ENCODE results near the gene GLOD5.
A peak's percentile ranks its signal among the peaks of the same experiment; 100 is the strongest.

GLOD5 gene

DNA sequence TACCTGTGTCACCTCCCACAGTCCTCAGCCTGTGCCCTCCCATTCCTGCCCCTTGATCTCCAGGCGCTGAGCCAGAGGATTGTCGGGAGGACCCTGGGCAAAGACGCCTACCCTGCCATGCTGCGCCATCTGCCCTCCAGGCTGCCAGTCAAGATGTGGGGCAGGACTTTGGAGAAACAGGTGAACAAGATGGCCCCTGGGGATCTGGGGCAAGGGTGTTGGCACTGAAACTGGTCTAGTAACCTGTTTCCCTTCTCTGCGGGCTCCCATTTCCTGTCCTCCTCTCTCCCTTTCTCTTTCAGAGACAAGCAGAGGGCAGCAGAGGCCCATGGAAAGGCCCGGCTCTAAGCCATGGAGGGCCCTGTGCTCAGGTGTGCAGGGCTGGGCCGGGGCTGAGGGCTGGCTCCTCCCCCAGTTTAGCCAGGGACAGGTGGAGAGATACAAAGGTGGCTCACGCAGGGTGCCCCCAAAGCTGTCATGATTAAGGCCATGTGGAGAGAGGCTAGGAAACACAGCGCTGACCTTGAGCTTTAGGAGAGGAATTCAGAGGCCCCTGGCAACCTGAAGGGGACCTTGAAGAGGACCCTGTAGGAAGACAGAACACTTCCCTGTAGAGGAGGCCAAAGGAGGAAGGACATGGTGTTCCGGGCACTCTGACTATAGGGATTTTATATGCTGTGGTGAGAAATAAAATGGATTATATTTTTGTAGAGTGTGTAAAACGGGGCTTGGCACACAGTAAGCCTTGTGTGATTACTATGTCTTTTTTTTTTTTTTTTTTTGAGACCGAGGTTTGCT, at the start of gene GLOD5:
TSS of gene GLOD5 (plus strand) at position 74 of the 798 bp plus-strand sequence. CDS start at position 118, 44 bp downstream.
- DNase-seq, result peak; percentile 14 to 18

DNA sequence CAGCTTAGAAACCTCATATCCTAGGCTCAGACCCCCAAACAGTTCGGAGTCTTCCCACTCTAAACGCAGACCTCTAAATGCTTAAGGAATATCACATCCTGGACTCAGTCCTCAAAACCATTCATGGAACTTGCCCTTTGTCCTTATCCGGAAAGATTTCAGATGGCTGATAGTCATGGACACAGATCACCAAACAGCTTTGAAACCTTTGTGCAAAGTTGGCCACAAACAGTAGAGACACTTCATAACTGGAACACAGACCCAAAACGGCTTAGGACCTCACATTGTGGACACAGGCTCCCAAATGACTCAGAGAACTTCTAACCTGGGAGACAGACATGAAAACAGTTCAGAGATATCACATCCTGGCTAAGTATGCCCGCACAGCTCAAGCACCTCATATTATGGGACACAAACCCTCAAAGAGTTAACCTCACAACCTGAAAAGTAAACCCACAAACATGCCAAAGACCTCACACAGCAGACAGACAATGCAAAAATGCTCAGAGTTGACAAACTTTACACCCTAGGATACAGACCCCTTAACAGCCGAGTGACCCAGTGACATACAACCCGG, 49.5 kb upstream of the GLOD5 start:
- DNase-seq, result no peak

DNA sequence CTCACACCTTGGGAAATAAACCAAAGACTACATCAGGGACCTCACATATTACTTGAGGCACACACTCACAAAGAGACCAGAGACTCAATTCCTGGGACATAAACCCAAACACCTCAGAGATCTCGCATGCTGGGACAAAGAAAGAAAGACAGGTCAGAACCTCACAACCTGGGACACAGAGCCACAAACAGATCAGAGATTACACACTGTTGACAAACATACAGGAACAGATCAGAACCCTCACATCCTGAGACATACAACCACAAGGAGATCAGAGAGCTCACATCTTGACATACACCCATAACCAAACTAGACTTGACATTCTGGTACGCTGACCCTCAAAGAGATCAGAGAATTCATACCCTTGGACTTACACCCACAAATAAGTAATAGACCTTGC, 47.7 kb upstream of the GLOD5 start:
- no peak for DNase-seq

DNA sequence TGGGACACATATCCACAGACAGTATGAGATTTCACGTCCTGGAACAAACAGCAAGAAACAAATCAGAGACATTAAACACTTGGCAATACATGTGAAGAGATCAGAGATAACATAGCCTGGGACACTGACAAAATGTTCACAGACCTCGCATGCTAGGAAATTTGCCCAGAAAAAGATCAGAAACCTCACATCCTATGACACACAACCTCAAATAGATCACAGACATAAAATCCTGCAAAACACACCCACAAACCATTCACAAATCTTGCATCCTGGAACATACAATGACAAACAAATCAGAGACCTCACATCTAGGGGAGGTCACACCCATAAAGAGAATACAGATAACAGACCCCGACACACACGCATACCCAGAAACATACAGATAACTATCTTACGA, 47.0 kb upstream of the GLOD5 start:
- DNase-seq, result no peak

DNA sequence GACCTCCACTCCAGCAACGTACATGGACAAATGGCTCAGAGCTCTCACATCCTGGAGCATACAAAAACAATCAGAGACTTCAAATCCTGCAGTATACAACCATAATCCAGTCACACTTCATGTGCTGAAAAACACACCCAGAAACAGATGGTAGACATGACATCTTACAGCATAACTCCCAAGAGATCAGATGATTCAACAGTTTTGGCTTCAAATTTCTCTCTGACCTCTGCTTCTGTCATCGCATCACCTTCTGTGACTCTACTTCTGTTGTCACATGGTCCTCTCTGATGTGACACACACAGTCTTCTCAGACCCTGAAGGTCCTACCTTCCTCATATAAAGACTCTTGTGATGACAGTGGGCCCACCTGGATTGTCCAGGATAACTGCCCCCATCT, 46.5 kb upstream of the GLOD5 start:
- DNase-seq, result no peak

DNA sequence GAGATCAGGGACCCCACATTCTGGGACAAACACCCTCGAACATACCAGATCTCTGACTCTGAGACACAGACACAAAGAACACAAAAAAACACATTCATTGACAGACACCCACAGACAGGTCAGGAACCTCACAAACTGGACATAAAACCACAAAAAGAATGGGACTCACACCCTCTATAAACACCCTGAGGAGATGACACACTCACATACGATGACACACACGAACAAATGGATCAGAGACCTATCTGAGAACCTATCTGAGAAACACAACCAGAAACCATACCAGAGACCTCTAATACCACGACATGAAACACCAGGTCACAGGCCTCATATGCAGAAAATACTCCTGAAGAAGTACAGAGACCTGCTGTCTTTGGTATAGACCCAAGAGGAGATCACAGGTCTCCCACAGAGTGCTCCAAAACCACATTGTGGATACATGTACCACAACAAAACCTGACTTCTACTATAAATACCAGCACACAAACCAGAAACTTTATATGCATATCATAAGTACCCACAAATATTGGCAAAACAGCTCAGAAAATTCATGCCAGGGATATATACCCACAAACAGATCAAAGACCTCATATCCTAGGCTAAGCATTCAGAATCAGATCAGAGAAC, 45.6 kb upstream of the GLOD5 start:
- no peak for DNase-seq

DNA sequence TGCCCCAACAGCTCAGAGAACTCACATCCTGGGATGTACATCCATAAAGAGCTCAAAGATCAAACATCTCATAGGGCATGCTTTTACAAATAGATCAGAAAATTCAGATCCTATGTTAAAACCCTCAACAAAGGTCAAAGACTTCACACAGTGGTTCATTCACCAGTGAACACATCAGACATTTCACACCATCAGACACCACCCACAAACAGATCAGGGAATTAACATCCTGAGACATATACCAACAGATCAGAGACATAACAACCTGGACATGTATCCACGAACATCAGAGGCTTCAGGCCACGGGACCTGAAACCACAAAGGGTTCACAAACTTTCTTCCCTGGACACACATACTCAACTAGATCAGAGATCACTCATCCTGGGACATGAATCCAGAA, 41.6 kb upstream of the GLOD5 start:
- no peak for DNase-seq

DNA sequence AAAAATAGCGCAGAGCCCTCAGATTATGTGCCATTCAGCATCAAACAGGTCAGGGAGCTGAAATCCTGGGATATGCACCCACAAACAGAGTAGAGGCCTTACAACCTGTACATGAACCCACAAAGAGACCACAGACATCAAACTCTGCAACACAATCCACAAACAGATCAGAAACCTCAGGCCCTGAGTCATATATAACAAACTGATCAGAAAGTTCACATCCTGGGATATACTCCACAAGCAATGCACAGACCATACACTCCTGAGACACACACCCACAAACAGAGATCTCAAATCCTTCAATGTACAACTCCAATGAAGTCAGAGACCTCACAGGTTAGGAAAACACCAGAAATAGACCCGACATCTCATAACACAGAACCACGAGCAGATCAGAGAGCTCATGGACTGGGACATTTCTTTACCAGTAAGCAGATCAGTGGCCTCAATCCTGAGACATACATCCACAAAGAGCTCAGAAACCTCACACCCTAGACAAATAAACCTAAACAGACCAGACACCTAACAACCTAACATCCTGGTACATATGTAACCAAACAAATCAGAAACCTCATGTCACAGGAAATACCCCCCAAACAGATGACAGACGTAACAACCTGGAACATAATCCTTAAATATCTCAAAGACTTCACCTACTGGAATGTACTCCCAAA, 40.8 kb upstream of the GLOD5 start:
- DNase-seq, result no peak

DNA sequence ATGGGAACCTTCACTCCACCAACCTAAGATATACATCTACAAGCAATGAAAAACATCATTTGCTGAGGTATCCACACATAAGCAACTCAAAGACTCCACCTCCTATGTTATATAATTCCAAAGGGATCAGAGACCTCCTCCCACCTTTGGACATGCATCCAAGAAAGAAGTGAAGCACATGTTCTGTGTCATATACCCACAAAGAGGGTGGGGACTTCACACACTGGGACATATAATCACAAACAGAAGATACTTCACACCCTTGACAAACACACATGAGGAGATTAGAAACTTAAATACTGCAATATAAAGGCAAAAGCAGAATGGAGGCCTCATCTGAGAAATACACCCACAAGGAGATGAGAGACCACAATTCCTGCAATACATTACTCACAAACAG, 39.6 kb upstream of the GLOD5 start:
- DNase-seq, result no peak

DNA sequence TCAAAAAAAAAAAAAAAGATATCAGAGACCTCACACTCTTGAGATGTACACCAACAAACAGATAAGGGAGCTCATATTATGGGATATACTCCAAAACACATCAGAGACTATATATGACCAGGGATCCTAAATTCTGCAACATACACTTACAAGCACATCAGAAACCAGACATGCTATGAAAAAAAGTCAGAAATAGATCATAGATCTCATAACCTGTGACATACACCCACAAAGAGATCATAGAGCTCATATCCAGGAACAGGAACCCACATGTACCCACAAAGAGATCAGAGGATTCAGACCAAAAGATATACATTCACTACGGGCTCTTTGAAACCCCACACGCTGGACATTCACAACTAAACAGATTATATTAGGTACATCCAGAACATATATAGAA, 35.0 kb upstream of the GLOD5 start:
- no peak for DNase-seq

DNA sequence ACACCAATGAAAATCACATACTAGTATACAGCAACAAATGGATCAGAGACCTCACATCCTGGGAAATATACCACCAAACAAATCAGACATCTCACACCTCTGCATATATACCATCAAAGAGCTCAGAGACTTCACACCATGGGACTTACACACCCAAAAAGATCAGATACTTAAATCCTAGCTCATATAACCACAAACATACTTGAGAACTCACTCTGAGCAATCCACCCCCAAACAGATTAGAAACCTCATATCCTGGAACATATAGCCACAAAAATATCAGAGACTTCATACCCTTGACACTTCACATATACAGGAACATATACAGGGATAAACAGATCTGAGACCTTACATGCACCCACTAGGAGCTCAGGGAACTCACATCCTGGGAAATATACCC, 32.9 kb upstream of the GLOD5 start:
- no peak for DNase-seq

DNA sequence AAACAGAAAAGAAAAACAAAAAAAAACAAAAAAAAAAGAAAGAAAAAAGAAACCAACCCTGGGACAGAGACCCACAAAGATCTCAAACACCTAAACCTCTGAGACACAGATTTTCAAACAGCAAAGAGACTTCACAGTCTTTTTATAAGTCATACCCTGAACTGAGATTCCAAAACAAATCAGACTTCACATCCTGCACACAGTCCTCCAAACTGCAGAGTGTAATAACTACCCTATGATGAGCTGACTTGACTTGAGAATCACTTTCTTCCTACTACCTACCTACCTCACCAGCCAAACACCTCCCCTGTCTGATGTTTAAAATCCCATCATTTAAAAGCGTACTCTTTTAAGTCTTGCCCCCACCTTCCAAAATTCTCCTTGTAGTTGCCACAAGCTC, 25.2 kb upstream of the GLOD5 start:
- no peak for DNase-seq

DNA sequence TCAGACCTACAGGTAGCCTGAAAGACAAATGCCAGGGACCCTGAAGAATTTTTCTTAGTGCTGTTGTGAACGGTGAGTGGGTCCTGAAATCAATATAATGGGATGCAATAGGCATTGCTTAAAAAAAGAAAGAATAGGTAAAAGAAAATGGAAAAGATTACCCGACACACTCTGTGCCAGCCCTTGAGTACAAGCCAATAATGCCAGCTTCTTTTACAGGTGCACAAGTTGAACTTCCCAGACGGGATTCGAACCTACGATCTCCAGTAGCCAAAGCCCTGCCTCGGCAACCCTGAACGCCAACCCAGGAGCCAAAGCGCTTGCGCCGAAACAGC, 24.7 kb upstream of the GLOD5 start:
- DNase-seq, result no peak

DNA sequence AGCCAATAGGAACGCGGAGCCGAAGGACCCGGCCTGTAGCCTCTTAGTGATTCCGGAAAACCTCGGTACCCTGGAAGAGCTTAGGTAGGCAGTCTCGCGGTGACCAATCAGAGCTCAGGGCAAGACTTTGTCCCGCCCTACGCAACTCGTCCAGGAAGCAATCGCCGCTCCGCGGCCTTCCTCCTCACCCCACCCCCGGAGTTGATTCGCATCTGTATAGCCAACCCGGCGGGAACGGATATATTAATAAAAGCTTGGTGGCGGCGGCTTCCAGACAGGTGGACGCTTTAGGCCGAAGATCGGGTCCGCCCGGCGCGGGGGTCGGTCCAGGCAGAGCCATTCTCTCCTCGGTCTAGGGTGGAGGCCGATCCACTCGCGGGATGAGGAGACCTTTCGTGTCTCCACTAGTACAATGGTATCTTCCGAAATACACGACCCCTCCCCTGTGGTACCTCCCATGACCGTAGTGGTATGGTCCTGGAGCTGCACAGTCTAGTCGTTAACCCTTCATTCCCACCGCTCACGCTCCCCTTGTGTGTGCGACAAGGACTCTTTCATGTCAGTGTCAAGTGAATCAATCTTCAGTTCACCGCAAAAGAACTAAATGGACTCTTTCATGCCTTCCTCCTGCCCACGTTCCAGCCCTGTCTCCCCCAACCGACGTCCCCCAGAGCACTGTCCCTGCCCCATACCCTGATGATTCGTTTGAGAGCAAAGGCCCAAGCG, 24.2 kb upstream of the GLOD5 start:
- peak; percentile 88 to 94 for DNase-seq

DNA sequence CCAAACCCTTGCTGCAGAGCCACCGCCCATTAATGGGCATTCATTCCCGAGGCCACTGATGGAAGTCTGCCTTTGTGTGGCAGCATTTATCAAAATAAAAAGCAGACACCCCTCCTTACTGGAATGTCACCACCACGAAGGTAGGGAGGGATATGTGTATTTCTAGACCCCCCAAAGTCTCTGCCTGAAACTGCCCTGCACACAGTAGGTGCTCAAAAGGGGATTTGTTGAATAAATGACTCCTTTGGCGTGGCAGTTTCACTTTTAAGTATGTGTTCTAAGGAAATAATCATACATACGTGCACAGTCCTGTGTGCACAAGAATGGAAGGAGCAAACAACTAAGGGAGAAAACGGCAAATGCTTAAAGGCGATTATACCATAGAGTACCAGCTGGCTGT, 23.6 kb upstream of the GLOD5 start:
- no peak for DNase-seq

DNA sequence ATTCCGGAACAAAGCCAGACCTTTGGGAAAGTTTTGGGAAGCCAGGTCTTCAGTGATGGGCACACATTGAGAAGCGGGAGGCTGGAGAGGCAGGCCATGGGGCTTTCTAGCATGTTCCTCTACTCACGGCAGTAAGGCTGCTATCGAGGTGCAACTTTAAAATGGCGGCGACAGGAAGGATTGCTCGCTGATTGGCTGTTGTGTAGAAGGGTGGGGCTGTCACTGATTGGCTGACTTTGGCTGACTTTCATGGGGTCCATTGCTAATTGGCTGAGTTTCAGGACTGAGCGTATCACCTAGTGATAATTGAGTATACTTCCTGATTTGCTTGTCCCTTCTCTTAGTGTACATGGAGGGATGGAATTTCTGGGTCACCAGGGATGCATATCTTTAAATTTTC, 19.7 kb upstream of the GLOD5 start:
- DNase-seq, result no peak

DNA sequence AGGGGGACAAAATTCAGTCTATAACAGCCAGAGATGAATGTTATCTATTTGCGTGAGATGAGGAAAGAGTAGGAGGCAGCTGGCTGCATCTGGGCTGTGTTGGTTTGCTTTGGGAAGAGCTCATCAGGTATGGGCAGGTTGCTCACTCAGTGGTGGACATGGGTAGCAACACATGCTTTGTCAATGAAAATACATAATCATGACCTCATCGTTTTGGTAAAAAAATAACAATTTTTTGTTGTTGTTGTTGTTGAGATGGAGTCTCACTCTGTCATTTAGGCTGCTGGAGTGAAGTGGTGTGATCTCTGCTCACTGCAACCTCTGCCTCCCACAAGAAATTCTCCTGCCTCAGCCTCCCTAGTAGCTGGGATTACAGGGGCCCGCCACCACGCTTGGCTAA, 16.3 kb upstream of the GLOD5 start:
- DNase-seq, result no peak

DNA sequence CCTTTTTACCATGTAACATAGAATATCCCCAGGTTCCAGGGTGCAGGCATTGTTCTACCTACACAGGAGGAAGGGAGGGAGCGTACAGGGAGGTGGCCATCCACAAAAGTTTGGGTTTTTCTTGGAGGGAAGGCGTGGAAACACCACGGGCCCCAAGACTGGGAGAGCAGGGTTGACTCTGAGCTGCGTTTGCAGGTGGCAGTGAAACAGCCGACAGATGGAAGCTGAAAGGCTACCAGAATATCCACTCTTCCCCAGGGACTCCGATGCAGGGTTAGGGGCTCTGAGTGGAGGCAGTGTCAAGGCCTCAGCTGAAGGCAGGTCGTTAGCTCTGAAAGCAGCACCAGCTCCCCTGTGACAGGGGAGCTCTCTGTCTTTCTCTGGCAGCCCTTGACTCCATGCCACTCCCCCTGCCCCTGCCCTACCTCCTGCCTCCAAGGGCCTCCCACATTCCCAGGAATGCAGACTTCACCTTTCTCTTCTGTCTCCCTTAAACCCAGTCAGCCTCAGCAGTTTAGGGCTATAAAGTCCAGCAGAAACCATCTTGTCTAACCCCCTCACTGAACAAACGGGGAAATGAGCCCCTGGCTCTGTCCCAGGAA, 14.0 kb upstream of the GLOD5 start:
- DNase-seq, result no peak

DNA sequence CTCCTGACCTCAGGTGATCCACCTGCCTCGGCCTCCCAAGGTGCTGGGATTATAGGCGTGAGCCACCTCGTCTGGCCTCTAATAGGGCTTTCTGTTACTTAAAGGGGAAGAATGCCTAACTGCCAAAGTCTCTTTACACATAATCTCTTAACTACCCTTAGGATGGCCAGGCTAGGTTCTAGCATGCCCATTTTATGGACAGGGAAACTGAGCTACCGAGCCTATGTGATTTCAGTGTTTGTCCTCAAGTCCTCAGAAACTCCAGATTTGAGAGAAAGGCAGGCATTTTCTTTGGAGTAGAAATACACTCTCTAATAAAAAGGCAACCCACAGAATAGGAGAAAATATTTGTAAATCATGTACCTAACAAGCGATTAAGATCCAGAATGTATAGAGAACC, 12.4 kb upstream of the GLOD5 start:
- no peak for DNase-seq

DNA sequence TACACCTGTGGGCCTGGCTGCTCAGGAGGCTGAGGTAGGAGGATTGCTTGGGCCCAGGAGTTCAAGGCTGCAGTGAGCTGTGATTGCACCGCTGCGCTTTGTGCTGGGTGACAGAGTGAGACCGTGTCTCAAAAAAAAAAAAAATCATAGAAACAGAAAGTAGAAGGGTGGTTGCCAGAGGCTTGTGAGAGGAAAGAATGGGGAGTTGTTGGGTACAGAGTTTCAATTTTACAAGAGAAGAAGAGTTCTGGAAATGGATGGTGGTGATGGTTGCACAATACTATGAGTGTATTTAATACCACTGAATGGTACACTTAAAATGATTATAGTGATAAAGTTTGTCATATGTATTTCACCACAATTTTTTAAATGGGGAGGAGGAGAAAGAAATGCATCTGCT, 10.2 kb upstream of the GLOD5 start:
- DNase-seq, result no peak

DNA sequence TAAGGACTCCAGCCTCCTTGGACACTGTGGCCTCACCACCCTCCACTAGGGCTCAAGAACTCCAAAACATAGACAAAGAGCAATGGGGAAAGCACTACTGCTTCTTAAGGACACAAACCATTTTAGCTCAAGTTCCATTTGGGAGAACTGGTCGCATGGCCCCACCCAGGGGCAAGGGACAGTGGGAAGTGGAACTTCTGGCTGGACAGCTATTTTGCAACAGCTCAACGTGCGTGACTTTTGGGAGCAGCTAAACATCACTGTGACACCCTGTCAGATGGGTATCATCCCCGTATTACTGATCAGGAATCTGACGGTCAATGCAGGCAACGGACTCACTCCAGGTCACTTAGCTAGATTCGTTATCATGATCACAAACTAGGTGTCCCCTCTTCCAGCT, 9.0 kb upstream of the GLOD5 start:
- DNase-seq, result no peak

DNA sequence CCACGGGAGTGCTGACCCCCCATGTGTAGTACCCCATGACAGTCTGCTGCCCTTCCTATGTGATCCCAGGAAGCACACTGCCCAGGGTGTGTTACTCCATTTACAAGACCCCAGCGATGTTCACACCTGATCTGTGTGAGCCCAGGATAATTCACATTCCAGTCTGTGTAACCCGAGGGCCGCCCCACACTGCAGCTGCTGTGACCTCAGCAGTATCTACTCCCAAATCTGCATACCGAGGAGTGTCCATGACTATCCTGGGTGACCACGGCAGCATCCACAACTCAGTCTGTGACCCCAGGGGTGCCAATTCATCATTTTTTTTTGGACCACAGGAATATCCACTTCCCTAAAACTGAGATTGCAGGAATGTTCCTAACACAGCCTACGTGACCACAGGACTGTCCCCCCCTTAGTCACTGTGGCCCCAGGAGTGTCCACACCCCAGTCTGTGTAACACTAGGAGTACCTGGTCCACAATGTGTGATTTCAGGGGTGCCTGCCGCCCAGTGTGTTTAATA, 7.8 kb upstream of the GLOD5 start:
- DNase-seq, result no peak

DNA sequence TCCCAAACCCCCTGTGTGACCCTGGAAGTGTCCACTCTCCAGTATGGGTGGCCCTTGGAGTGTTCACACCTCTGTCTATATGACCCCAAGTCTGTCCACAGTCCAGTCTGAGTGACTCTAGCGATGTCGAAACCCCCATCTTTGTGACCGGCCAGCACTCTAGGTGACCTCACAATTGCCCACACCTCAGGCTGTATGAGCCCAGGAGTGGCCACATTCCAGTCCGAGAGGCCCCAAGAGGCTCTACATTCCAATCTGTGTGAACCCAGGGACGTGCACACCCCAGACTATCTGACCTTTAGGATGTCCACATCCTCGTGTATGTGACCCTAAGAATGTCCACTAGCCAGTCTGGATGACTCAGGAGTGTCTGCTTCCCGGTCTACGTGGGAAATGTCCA, 7.3 kb upstream of the GLOD5 start:
- DNase-seq, result no peak
